ENCODE measurements around the gene HS6ST3. TPM values are rescaled to one million over a fixed set of nuclear protein-coding genes. Genes with fewer than 3 reads are reported as not detected.

HS6ST3 gene
- total RNA-seq, 1 donor = 0.36 TPM

- TF ChIP-seq CTCF (IDR thresholded peaks at IDR 0.05; ENCODE audit: insufficient read depth, low read length) = no peak
- H3K4me3 ChIP-seq (ENCODE audit: low read depth, low read length) = no peak overlapping the region
- DNase-seq (ENCODE audit: low read depth) = peak; percentile 29
Measured at GRCh38 chr13:96473526-96474180, 383.7 kb downstream of the HS6ST3 start.

GRCh38 chr13:96474181-96474557, 384.3 kb downstream of the HS6ST3 start:
- H3K4me3 ChIP-seq (ENCODE audit: low read depth, low read length) = no peak overlapping the region
- no peak for DNase-seq (ENCODE audit: low read depth)
- no peak for TF ChIP-seq CTCF (IDR thresholded peaks at IDR 0.05; ENCODE audit: insufficient read depth, low read length)

GRCh38 chr13:96475103-96475502, 385.2 kb downstream of the HS6ST3 start:
- no peak for TF ChIP-seq CTCF (IDR thresholded peaks at IDR 0.05; ENCODE audit: insufficient read depth, low read length)
- DNase-seq (ENCODE audit: low read depth) = no peak

GRCh38 chr13:96481482-96481881, 391.6 kb downstream of the HS6ST3 start:
- TF ChIP-seq CTCF (IDR thresholded peaks at IDR 0.05; ENCODE audit: insufficient read depth, low read length) = no peak
- no peak for DNase-seq (ENCODE audit: low read depth)
- no peak overlapping the region for H3K4me3 ChIP-seq (ENCODE audit: low read depth, low read length)

More at GRCh38 chr13:96475103-96475502, 385.2 kb downstream of the HS6ST3 start:
- H3K4me3 ChIP-seq (ENCODE audit: low read depth, low read length) = no peak overlapping the region

GRCh38 chr13:96490496-96490989, 400.6 kb downstream of the HS6ST3 start:
- no peak for TF ChIP-seq CTCF (IDR thresholded peaks at IDR 0.05; ENCODE audit: insufficient read depth, low read length)
- DNase-seq (ENCODE audit: low read depth) = no peak
- no peak overlapping the region for H3K4me3 ChIP-seq (ENCODE audit: low read depth, low read length)

- no peak for DNase-seq (ENCODE audit: low read depth)
- no peak for TF ChIP-seq CTCF (IDR thresholded peaks at IDR 0.05; ENCODE audit: insufficient read depth, low read length)
Measured at GRCh38 chr13:96491103-96491502, 401.2 kb downstream of the HS6ST3 start.

GRCh38 chr13:96492766-96493165, 402.9 kb downstream of the HS6ST3 start:
- H3K4me3 ChIP-seq (ENCODE audit: low read depth, low read length) = no peak overlapping the region
- TF ChIP-seq CTCF (IDR thresholded peaks at IDR 0.05; ENCODE audit: insufficient read depth, low read length) = no peak
- DNase-seq (ENCODE audit: low read depth) = no peak

More at GRCh38 chr13:96491103-96491502, 401.2 kb downstream of the HS6ST3 start:
- no peak overlapping the region for H3K4me3 ChIP-seq (ENCODE audit: low read depth, low read length)
